Glomerular visceral epithelial cell (primary cell): Measurements from ENCODE around the gene CUX1.
"Not testable (repeated sequence)": the region's sequence is repeated elsewhere in the genome, so short reads cannot be mapped to it uniquely, and the experiment has no call there.

Experiments used
- DNase-seq: peaks from one replicate; pipeline ENCODE4 v3.0.0-alpha.2; 2016; ENCODE audit errors: extremely low spot score

The CUX1 gene

GRCh38 chr7:102211590-102212550, 394.4 kb downstream of the CUX1 start:
- no peak for DNase-seq

- DNase-seq = no peak
These were observed 397.1 kb downstream of the CUX1 start for GRCh38 chr7:102214477-102215072.

GRCh38 chr7:102215256-102215655, 397.8 kb downstream of the CUX1 start:
- no peak for DNase-seq

- DNase-seq = no peak
These were observed 398.3 kb downstream of the CUX1 start for GRCh38 chr7:102215711-102216110.

GRCh38 chr7:102216573-102217314, 399.3 kb downstream of the CUX1 start:
- DNase-seq = no peak

GRCh38 chr7:102220229-102220850, 402.9 kb downstream of the CUX1 start:
- no peak for DNase-seq

GRCh38 chr7:102220960-102221800, 403.8 kb downstream of the CUX1 start:
- peak; percentile 63 for DNase-seq

GRCh38 chr7:102221961-102222360, 404.5 kb downstream of the CUX1 start:
- peak; percentile 8 for DNase-seq

- no peak for DNase-seq
These were observed 405.0 kb downstream of the CUX1 start for GRCh38 chr7:102222445-102222844.

- DNase-seq = no peak
These were observed 405.8 kb downstream of the CUX1 start for GRCh38 chr7:102223184-102223583.

GRCh38 chr7:102225025-102225424, 407.6 kb downstream of the CUX1 start:
- DNase-seq = no peak

GRCh38 chr7:102227371-102227770, 409.9 kb downstream of the CUX1 start:
- DNase-seq = no peak

GRCh38 chr7:102228935-102229334, 411.5 kb downstream of the CUX1 start:
- DNase-seq = no peak

- not testable (repeated sequence) for DNase-seq
These were observed 412.7 kb downstream of the CUX1 start for GRCh38 chr7:102230162-102230561.

- no peak for DNase-seq
These were observed 413.2 kb downstream of the CUX1 start for GRCh38 chr7:102230593-102230992.

GRCh38 chr7:102232611-102233286, 415.3 kb downstream of the CUX1 start:
- DNase-seq = no peak

- no peak for DNase-seq
These were observed 416.7 kb downstream of the CUX1 start for GRCh38 chr7:102234131-102234530.

- DNase-seq = no peak
These were observed 417.6 kb downstream of the CUX1 start for GRCh38 chr7:102234801-102235550.

GRCh38 chr7:102236102-102236501, 418.7 kb downstream of the CUX1 start:
- no peak for DNase-seq
